Measurements from ENCODE around the gene PTPRK. TPM values are rescaled to one million over a fixed set of nuclear protein-coding genes. Genes with fewer than 3 reads are reported as not detected.

Gene PTPRK
- total RNA-seq, 4 donors from 2014 or later, result 26.7 to 47.5 (median 41.4) TPM

DNA sequence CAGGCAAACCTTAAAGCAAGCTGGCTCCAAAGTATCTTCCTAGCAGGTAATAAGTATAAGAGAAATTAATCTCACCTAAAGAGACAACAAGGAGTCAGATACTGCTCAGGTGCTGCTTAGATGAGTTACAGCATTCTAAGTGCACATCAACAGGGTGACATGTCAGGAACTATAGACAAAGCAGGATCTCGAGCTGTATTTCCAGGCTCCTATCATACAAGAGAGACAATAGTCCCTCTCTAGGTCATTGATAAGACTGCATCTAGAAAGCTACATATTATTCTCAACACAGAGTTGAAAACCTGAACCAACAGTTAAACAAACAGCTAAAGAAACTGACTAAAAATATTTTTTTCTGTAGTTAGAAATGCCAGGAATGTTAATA is 3.9 kb downstream of the PTPRK start:
- WGBS, 2 donors, result 20 to 21% methylated on average over 1 of the region's 1 CpG
- TF ChIP-seq CTCF (IDR thresholded peaks at IDR 0.05) (no peak), POLR2A (IDR thresholded peaks at IDR 0.05) (no peak)
- no peak for DNase-seq (ENCODE audit: low spot score in 2 of 2)
- H3K4me3 ChIP-seq (ENCODE audit: low read depth, poor library complexity, severe bottlenecking), result no peak overlapping the region
- intact Hi-C loops (cut with DNase I; ENCODE audit: low total_unique reads), result no loop called here

- no peak overlapping the region for H3K4me3 ChIP-seq (ENCODE audit: low read depth, poor library complexity, severe bottlenecking)
- intact Hi-C loops (cut with DNase I; ENCODE audit: low total_unique reads), result no loop called here
- TF ChIP-seq CTCF (IDR thresholded peaks at IDR 0.05) (no peak), POLR2A (IDR thresholded peaks at IDR 0.05) (no peak)
- WGBS, 2 donors, result 58 to 63% methylated on average over 6 of the region's 6 CpGs
- no peak for DNase-seq (ENCODE audit: low spot score in 2 of 2)
Observed at GRCh38 chr6:128515550-128516513, 4.6 kb downstream of the PTPRK start.

DNA sequence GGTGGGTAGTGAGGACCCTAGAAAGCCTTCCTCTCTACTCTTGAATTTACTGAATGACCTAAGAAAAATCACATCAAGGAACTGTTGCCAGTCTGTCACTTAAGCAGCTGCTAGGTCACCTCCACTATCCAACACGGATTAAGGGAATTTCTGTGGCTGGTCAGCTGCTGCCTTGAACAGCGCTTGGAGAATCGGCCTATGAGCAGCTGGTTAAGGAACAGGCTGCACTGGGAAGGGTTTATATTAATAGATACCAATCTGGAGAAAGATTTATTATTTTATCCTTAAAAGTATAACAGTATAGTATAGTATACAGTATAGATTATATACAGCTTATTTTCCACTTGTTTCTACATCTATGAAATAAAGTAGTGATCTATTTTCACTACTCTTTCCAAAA is 6.5 kb downstream of the PTPRK start:
- WGBS, 2 donors, result 80 to 83% methylated on average over 3 of the region's 3 CpGs
- TF ChIP-seq POLR2A (IDR thresholded peaks at IDR 0.05) (no peak), CTCF (IDR thresholded peaks at IDR 0.05) (no peak)
- intact Hi-C loops (cut with DNase I; ENCODE audit: low total_unique reads), result no loop called here
- DNase-seq (ENCODE audit: low spot score in 2 of 2), result no peak
- no peak overlapping the region for H3K4me3 ChIP-seq (ENCODE audit: low read depth, poor library complexity, severe bottlenecking)

DNA sequence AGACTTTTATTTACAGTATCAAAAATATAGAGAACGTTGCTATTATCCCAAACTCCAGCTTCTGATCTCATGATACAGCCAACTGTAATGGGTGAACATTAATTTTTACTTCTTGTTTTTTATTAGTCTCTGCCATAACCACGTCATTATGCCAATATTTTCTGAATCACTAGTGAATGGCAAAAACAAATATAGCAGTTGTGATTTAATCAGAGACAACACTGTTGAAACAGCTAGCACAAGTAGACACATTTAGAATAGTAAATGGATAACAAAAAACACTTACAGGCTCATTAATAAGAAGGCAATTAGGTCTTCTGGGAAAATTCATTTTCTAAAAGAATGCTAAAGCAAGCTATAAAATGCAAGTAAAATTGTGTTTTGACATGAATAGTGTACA is 8.1 kb downstream of the PTPRK start:
- no peak overlapping the region for H3K4me3 ChIP-seq (ENCODE audit: low read depth, poor library complexity, severe bottlenecking)
- TF ChIP-seq POLR2A (IDR thresholded peaks at IDR 0.05) (no peak), CTCF (IDR thresholded peaks at IDR 0.05) (no peak)
- WGBS, 2 donors, result 48 to 60% methylated on average over 2 of the region's 2 CpGs
- intact Hi-C loops (cut with DNase I; ENCODE audit: low total_unique reads), result no loop called here
- DNase-seq (ENCODE audit: low spot score in 2 of 2), result no peak

DNA sequence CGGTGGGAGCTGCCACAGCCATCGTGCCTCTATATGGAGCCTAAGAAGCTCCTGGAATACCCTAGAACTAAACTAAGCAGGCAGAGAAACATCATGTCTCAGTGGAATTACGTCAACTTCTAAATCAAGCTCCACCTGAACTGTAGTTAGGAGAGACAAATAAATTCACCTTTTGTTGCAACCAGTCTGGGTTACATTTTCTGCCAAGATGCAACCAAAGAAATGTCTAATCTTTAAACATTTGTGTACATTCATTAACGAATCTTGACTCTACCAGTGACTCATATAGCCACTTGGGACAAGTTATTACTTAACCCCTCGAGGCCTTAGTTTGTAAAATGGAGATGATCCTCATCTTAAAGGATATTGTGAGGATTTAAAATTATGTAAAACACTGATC is 8.9 kb downstream of the PTPRK start:
- H3K4me3 ChIP-seq (ENCODE audit: low read depth, poor library complexity, severe bottlenecking), result no peak overlapping the region
- intact Hi-C loops (cut with DNase I; ENCODE audit: low total_unique reads), result no loop called here
- no peak for DNase-seq (ENCODE audit: low spot score in 2 of 2)
- TF ChIP-seq POLR2A (IDR thresholded peaks at IDR 0.05) (no peak), CTCF (IDR thresholded peaks at IDR 0.05) (no peak)
- 51 to 60% methylated on average over 5 of the region's 5 CpGs for WGBS, 2 donors

Measured in lower leg skin (tissue), 4 donors.